Diencephalon (tissue), 1 donor: ENCODE results near the gene ARMC7. TPM values are rescaled to one million over a fixed set of nuclear protein-coding genes. Genes with fewer than 3 reads are reported as not detected.

Experiments used
- small RNA-seq: library from RNA; depleted of rRNA; stranded (forward); fragments of <200 nt; gene quantifications from one replicate; pipeline ENCODE3, GENCODE V24; 2014
- total RNA-seq: library from RNA; depleted of rRNA; stranded (reverse); fragments of >200 nt; gene quantifications from one replicate; pipeline ENCODE4 v1.2.3, GENCODE V29; 2014

The ARMC7 gene
- total RNA-seq = 3.0 TPM

GRCh38 chr17:75109407-75110233 lies at the start of gene ARMC7:
Gene ARMC7, plus strand, starts transcription at chr17:75109969. Its CDS starts 320 bp downstream, at chr17:75110289.

GRCh38 chr17:75087558-75088453 lies 22.0 kb upstream of the ARMC7 start, which contains the start of gene SLC16A5:
Gene SLC16A5, plus strand, starts transcription at chr17:75087954. Its CDS starts 5,683 bp downstream, at chr17:75093637.

GRCh38 chr17:75131278-75132017 lies 21.7 kb downstream of the ARMC7 start, which contains the start of gene NT5C:
Gene NT5C, minus strand, starts transcription at chr17:75131742. Its CDS starts 35 bp downstream, at chr17:75131707.

GRCh38 chr17:75154195-75155106 lies 44.7 kb downstream of the ARMC7 start, which contains the start of gene JPT1:
Gene JPT1, minus strand, starts transcription at chr17:75154512. Its CDS starts 115 bp downstream, at chr17:75154397.

Small RNAs within 50 kb of the gene (small RNA-seq; reads per million reads assigned to genes)
- gene AC111186.1 = not detected
- not detected for gene RF00019

Other genes with a start within 250 kb of the ARMC7 start
- 5.5 TPM for gene FDXR, start 237.0 kb upstream of the ARMC7 start, total RNA-seq
- gene FADS6, start 216.3 kb upstream of the ARMC7 start, total RNA-seq = 5.5 TPM
- 0.46 TPM for gene USH1G, start 186.7 kb upstream of the ARMC7 start, total RNA-seq
- gene OTOP2, start 185.7 kb upstream of the ARMC7 start, total RNA-seq = not detected
- not detected for gene OTOP3, start 174.1 kb upstream of the ARMC7 start, total RNA-seq
- 25.1 TPM for gene HID1, start 137.2 kb upstream of the ARMC7 start, total RNA-seq
- 7.2 TPM for gene CDR2L, start 122.3 kb upstream of the ARMC7 start, total RNA-seq
- 13.4 TPM for gene MRPL58, start 97.3 kb upstream of the ARMC7 start, total RNA-seq
- gene ATP5PD, start 63.0 kb upstream of the ARMC7 start, total RNA-seq = 146 TPM
- gene KCTD2, start 62.7 kb upstream of the ARMC7 start, total RNA-seq = 51.2 TPM
- 2.1 TPM for gene SLC16A5, start 22.0 kb upstream of the ARMC7 start, total RNA-seq
- gene NT5C, start 21.8 kb downstream of the ARMC7 start, total RNA-seq = 32.3 TPM
- gene JPT1, start 44.5 kb downstream of the ARMC7 start, total RNA-seq = 563 TPM
- gene SUMO2, start 73.0 kb downstream of the ARMC7 start, total RNA-seq = 146 TPM
- 23.1 TPM for gene NUP85, start 95.7 kb downstream of the ARMC7 start, total RNA-seq
- gene GGA3, start 151.6 kb downstream of the ARMC7 start, total RNA-seq = 18.9 TPM
- 46.6 TPM for gene MRPS7, start 151.9 kb downstream of the ARMC7 start, total RNA-seq
- 8.3 TPM for gene MIF4GD, start 161.3 kb downstream of the ARMC7 start, total RNA-seq
- gene SLC25A19, start 179.5 kb downstream of the ARMC7 start, total RNA-seq = 8.8 TPM